HG03108 (cell line): ENCODE data around the gene DES.
A peak's percentile ranks its signal among the peaks of the same experiment; 100 is the strongest.
"Not testable (repeated sequence)": the region's sequence is repeated elsewhere in the genome, so short reads cannot be mapped to it uniquely, and the experiment has no call there.

Experiments used
- ATAC-seq: cut with Tn5 transposase; IDR thresholded peaks from one replicate; pipeline ENCODE4 v1.9.1; 2021; ENCODE audit warnings: moderate library complexity; ENCODE audit not compliant: unreplicated experiment

The DES gene

GRCh38 chr2:219418155-219419011 is at the start of gene DES:
TSS of gene DES (plus strand) at chr2:219418377. CDS start at chr2:219418463, 86 bp downstream.
- ATAC-seq: no peak

GRCh38 chr2:219368690-219369191 is 49.4 kb upstream of the DES start:
- ATAC-seq: no peak

- ATAC-seq: no peak
Observed at GRCh38 chr2:219369447-219369861, 48.7 kb upstream of the DES start.

GRCh38 chr2:219378163-219378851 is 39.9 kb upstream of the DES start:
- ATAC-seq: no peak

GRCh38 chr2:219380926-219381325 is 37.3 kb upstream of the DES start:
- ATAC-seq: no peak

GRCh38 chr2:219381448-219381847 is 36.7 kb upstream of the DES start:
- ATAC-seq: no peak

GRCh38 chr2:219384083-219384713 is 34.0 kb upstream of the DES start:
- no peak for ATAC-seq

- ATAC-seq: no peak
Observed at GRCh38 chr2:219384859-219385258, 33.3 kb upstream of the DES start.

GRCh38 chr2:219385958-219386520 is 32.1 kb upstream of the DES start:
- ATAC-seq: no peak

GRCh38 chr2:219386532-219387280 is 31.5 kb upstream of the DES start:
- ATAC-seq: no peak

GRCh38 chr2:219387306-219388120 is 30.7 kb upstream of the DES start, which contains the start of gene DNPEP:
TSS of gene DNPEP (minus strand) at chr2:219387912. CDS start at chr2:219387794, 118 bp downstream.
- ATAC-seq: peak; percentile 47

GRCh38 chr2:219388121-219388906 is 29.9 kb upstream of the DES start:
- ATAC-seq: peak; percentile 83

- ATAC-seq: no peak
Observed at GRCh38 chr2:219388907-219389156, 29.3 kb upstream of the DES start.

- no peak for ATAC-seq
Observed at GRCh38 chr2:219392754-219393153, 25.4 kb upstream of the DES start.

- not testable (repeated sequence) for ATAC-seq
Observed at GRCh38 chr2:219395056-219395455, 23.1 kb upstream of the DES start.

- no peak for ATAC-seq
Observed at GRCh38 chr2:219395609-219396008, 22.6 kb upstream of the DES start.

GRCh38 chr2:219396863-219397457 is 21.2 kb upstream of the DES start:
- ATAC-seq: no peak

GRCh38 chr2:219398721-219399363 is 19.3 kb upstream of the DES start:
- no peak for ATAC-seq
